NCI-H1048 (cell line): ENCODE measurements around the gene ISG20L2.
"Not testable (repeated sequence)": the region's sequence is repeated elsewhere in the genome, so short reads cannot be mapped to it uniquely, and the experiment has no call there.

Experiments
- DNase-seq: peaks from one replicate; lab custom pipeline; 2025; lab: John Stamatoyannopoulos, UW

ISG20L2 gene

GRCh38 chr1:156728599-156729462 lies at the start of gene ISG20L2:
ISG20L2 (minus strand) TSS chr1:156728766; CDS start chr1:156727652, 1,114 bp downstream.
- DNase-seq: peak; percentile 97

- no peak for DNase-seq
Observed at GRCh38 chr1:156777573-156777972, 49.0 kb upstream of the ISG20L2 start.

GRCh38 chr1:156776942-156777341 lies 48.4 kb upstream of the ISG20L2 start:
- no peak for DNase-seq

GRCh38 chr1:156775799-156776198 lies 47.2 kb upstream of the ISG20L2 start:
- no peak for DNase-seq

- no peak for DNase-seq
Observed at GRCh38 chr1:156773607-156774006, 45.0 kb upstream of the ISG20L2 start.

GRCh38 chr1:156772728-156773497 lies 44.3 kb upstream of the ISG20L2 start:
- DNase-seq: no peak

GRCh38 chr1:156772222-156772621 lies 43.7 kb upstream of the ISG20L2 start:
- DNase-seq: no peak

GRCh38 chr1:156768610-156769295 lies 40.2 kb upstream of the ISG20L2 start:
- no peak for DNase-seq

GRCh38 chr1:156767879-156768604 lies 39.5 kb upstream of the ISG20L2 start:
- DNase-seq: no peak

GRCh38 chr1:156767101-156767878 lies 38.7 kb upstream of the ISG20L2 start, which contains the start of gene PRCC:
PRCC (plus strand) TSS chr1:156767535; CDS start chr1:156767772, 237 bp downstream.
- peak; percentile 99 for DNase-seq

GRCh38 chr1:156766298-156767100 lies 37.9 kb upstream of the ISG20L2 start:
- DNase-seq: no peak

- no peak for DNase-seq
Observed at GRCh38 chr1:156765666-156766065, 37.1 kb upstream of the ISG20L2 start.

GRCh38 chr1:156765136-156765535 lies 36.6 kb upstream of the ISG20L2 start:
- DNase-seq: not testable (repeated sequence)

GRCh38 chr1:156760796-156761104 lies 32.2 kb upstream of the ISG20L2 start:
- no peak for DNase-seq

- DNase-seq: no peak
Observed at GRCh38 chr1:156760092-156760795, 31.7 kb upstream of the ISG20L2 start.

GRCh38 chr1:156757572-156758253 lies 29.1 kb upstream of the ISG20L2 start:
- DNase-seq: not testable (repeated sequence)

- no peak for DNase-seq
Observed at GRCh38 chr1:156756355-156756754, 27.8 kb upstream of the ISG20L2 start.

- DNase-seq: no peak
Observed at GRCh38 chr1:156755527-156755950, 27.0 kb upstream of the ISG20L2 start.

GRCh38 chr1:156754219-156754618 lies 25.7 kb upstream of the ISG20L2 start:
- DNase-seq: no peak
